ENCODE data around the gene TCAF2. TPM values are rescaled to one million over a fixed set of nuclear protein-coding genes. Genes with fewer than 3 reads are reported as not detected.
"Not testable (repeated sequence)": the region's sequence is repeated elsewhere in the genome, so short reads cannot be mapped to it uniquely, and the experiment has no call there.

TCAF2 gene
- not detected for polyA plus RNA-seq (2013, experiment 1 of 4)
- polyA plus RNA-seq (2013, experiment 2 of 4) = 0.07 TPM
- polyA plus RNA-seq (2013, experiment 3 of 4) = 0.05 TPM
- polyA plus RNA-seq (2013, experiment 4 of 4) = 0.08 TPM

DNA sequence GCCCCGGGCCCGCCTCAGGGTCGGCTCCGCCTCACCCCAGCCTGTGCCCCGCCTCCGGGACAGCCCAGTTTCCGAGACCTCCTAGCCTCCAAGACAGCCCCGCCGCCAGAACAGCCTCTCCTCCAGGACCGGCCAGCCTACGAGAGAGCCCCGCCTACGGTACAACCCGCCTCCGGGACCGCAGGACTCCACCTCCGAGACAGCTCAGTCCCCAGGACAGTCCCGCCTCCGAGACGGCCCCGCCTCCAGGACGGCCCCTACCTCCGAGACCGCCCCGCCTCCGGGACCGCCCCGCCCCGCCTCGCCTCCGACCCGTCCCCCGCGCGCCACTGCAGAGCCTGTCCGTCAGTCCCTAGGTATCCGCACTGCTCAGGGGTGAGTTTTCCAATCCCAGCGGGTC, at the start of gene TCAF2:
TSS of gene TCAF2 (plus strand) at position 329 of the 400 bp plus-strand sequence.
- H3K9me3 ChIP-seq (ENCODE audit: control insufficient read depth, low read length); H3K27me3 ChIP-seq (ENCODE audit: control insufficient read depth, insufficient read depth, low read length, poor library complexity, severe bottlenecking): not testable (repeated sequence)
- no CpG with 5 or more reads among the region's 38 CpGs for WGBS, 2 experiments

DNA sequence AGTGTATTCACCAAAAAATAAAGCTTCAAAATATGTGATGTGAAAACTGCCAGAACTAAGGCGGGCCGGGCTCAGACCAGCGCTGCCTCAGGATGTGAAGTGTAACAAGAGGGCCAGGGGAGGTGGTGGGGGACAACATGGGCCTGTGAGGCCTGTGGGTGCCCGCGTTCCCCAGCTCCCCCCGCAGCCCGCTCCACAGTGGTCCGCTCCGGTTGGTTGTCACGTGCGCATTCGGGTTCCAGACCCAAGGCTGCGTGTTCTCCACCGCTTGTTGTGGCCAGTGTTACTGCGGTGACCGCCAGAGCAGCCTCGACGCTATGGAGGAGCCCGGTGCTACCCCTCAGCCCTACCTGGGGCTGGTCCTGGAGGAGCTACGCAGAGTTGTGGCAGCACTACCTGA, 49.3 kb upstream of the TCAF2 start, which contains the start of gene CTAGE15:
TSS of gene CTAGE15 (plus strand) at position 301 of the 400 bp plus-strand sequence. CDS start at position 318, 17 bp downstream.
- not testable (repeated sequence) for H3K36me3 ChIP-seq (ENCODE audit: control insufficient read depth, insufficient read depth, low read length); H3K9me3 ChIP-seq (ENCODE audit: control insufficient read depth, low read length); H3K27me3 ChIP-seq (ENCODE audit: control insufficient read depth, insufficient read depth, low read length, poor library complexity, severe bottlenecking); H3K27ac ChIP-seq (ENCODE audit: insufficient read depth, low read depth, low read length, poor library complexity, severe bottlenecking); H3K4me3 ChIP-seq (ENCODE audit: insufficient read depth, low read depth, low read length); H3K4me1 ChIP-seq (ENCODE audit: control insufficient read depth, insufficient read depth, low read length)
- WGBS, 2 experiments = no CpG with 5 or more reads among the region's 20 CpGs

More for the DNA sequence above, at the start of gene TCAF2:
- H3K4me1 ChIP-seq (ENCODE audit: control insufficient read depth, insufficient read depth, low read length); H3K36me3 ChIP-seq (ENCODE audit: control insufficient read depth, insufficient read depth, low read length); H3K27ac ChIP-seq (ENCODE audit: insufficient read depth, low read depth, low read length, poor library complexity, severe bottlenecking); H3K4me3 ChIP-seq (ENCODE audit: insufficient read depth, low read depth, low read length): not testable (repeated sequence)

DNA sequence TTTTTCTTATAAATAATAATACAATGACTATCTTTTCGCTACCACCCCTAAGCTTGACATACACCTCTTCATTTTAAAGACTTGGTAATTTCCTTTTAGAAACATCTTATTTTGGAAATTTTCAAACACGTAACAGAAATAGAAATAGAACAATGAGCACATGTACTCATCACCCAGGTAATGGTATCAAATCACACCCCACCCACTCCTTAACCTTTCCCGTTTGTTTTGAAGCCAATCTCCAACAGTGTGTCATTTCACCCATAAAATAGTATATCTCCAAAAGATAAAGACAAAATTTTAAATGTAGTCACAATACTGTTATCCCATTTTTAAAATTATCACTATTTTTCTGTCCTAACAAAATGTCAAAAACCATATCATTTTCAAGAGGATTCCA, 32.6 kb upstream of the TCAF2 start:
- H3K27ac ChIP-seq (ENCODE audit: insufficient read depth, low read depth, low read length, poor library complexity, severe bottlenecking); H3K36me3 ChIP-seq (ENCODE audit: control insufficient read depth, insufficient read depth, low read length); H3K27me3 ChIP-seq (ENCODE audit: control insufficient read depth, insufficient read depth, low read length, poor library complexity, severe bottlenecking); H3K4me1 ChIP-seq (ENCODE audit: control insufficient read depth, insufficient read depth, low read length); H3K9me3 ChIP-seq (ENCODE audit: control insufficient read depth, low read length); H3K4me3 ChIP-seq (ENCODE audit: insufficient read depth, low read depth, low read length): not testable (repeated sequence)
- WGBS, 2 experiments = no CpG with 5 or more reads among the region's 3 CpGs

DNA sequence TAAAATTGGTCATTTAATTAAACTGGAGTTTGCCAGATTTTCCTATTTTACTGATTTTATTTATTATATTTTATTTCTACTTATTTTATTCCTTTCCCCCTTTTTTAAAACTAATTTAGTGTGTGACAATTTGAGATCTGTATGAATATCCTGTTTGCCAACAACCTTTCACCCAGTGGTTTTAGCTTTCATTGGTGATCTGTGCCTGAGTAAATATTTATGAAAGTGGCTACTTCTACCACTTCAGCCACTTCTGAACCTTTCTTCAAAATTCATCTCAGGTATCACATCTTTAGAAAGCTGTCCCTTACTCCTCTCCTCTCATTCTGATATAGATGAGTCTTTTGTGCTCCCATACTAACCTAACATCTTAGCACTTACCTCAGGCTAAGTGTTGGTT, 30.9 kb upstream of the TCAF2 start:
- not testable (repeated sequence) for H3K27me3 ChIP-seq (ENCODE audit: control insufficient read depth, insufficient read depth, low read length, poor library complexity, severe bottlenecking); H3K9me3 ChIP-seq (ENCODE audit: control insufficient read depth, low read length); H3K36me3 ChIP-seq (ENCODE audit: control insufficient read depth, insufficient read depth, low read length); H3K4me1 ChIP-seq (ENCODE audit: control insufficient read depth, insufficient read depth, low read length); H3K4me3 ChIP-seq (ENCODE audit: insufficient read depth, low read depth, low read length); H3K27ac ChIP-seq (ENCODE audit: insufficient read depth, low read depth, low read length, poor library complexity, severe bottlenecking)

DNA sequence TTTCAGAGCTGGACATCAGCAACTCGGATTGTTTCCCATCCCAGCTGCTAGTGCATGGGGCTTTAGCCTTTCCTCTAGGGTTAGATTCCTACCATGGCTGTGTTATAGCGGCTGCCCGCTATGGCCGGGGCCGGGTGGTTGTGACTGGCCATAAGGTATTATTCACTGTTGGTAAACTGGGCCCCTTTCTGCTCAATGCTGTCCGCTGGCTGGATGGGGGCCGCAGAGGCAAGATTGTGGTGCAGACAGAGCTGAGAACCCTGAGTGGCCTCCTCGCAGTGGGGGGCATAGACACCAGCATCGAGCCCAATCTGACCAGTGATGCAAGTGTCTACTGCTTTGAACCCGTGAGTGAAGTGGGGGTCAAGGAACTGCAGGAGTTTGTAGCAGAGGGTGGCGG, 22.7 kb upstream of the TCAF2 start:
- WGBS, 2 experiments = 92 to 100% methylated on average over 2 of the region's 11 CpGs
- H3K27me3 ChIP-seq (ENCODE audit: control insufficient read depth, insufficient read depth, low read length, poor library complexity, severe bottlenecking); H3K36me3 ChIP-seq (ENCODE audit: control insufficient read depth, insufficient read depth, low read length); H3K9me3 ChIP-seq (ENCODE audit: control insufficient read depth, low read length); H3K4me3 ChIP-seq (ENCODE audit: insufficient read depth, low read depth, low read length); H3K4me1 ChIP-seq (ENCODE audit: control insufficient read depth, insufficient read depth, low read length); H3K27ac ChIP-seq (ENCODE audit: insufficient read depth, low read depth, low read length, poor library complexity, severe bottlenecking): not testable (repeated sequence)

DNA sequence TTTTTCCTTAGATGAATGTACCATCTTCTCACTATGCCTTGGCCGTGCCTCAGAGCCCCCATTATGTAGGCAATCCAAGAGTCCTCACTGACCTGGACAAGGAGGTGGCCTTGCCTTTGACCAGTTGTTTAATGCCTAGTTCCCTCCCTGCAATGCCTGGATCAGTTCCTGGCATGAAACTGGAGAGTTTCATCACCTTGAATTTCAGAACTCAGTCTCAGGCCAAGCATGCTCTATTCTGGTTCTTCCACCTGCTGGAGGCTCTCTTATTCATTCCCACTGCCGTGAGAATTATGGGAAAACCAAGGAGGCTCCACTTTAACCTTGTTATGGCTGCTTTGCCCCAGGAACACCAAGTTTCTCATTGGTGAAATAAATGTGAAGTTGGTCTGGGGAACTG, 17.2 kb upstream of the TCAF2 start:
- not testable (repeated sequence) for H3K36me3 ChIP-seq (ENCODE audit: control insufficient read depth, insufficient read depth, low read length); H3K4me1 ChIP-seq (ENCODE audit: control insufficient read depth, insufficient read depth, low read length); H3K9me3 ChIP-seq (ENCODE audit: control insufficient read depth, low read length); H3K27ac ChIP-seq (ENCODE audit: insufficient read depth, low read depth, low read length, poor library complexity, severe bottlenecking); H3K27me3 ChIP-seq (ENCODE audit: control insufficient read depth, insufficient read depth, low read length, poor library complexity, severe bottlenecking); H3K4me3 ChIP-seq (ENCODE audit: insufficient read depth, low read depth, low read length)
- no CpG with 5 or more reads among the region's 2 CpGs for WGBS, 2 experiments

DNA sequence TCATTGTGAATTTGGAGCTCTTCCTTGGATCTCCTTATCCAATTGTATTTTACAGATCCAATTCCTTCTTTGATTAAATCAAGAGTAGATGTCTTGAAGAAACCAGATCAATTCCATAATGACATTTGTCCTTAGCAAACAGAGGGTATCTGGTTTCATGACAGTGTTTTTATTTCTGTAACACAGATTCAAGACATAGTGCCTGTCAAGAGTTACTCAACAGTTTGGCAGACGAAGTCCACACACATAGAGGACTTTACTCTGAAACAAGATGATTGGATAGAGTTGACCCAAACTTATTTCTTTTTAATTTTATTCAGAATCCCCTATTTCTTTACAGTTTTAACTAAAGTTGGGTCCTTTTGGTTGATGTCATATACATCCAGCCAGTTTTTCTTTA, 14.7 kb upstream of the TCAF2 start:
- H3K27ac ChIP-seq (ENCODE audit: insufficient read depth, low read depth, low read length, poor library complexity, severe bottlenecking); H3K4me1 ChIP-seq (ENCODE audit: control insufficient read depth, insufficient read depth, low read length); H3K27me3 ChIP-seq (ENCODE audit: control insufficient read depth, insufficient read depth, low read length, poor library complexity, severe bottlenecking); H3K9me3 ChIP-seq (ENCODE audit: control insufficient read depth, low read length); H3K36me3 ChIP-seq (ENCODE audit: control insufficient read depth, insufficient read depth, low read length); H3K4me3 ChIP-seq (ENCODE audit: insufficient read depth, low read depth, low read length): not testable (repeated sequence)
- WGBS, 2 experiments = no CpG with 5 or more reads among the region's 1 CpG

DNA sequence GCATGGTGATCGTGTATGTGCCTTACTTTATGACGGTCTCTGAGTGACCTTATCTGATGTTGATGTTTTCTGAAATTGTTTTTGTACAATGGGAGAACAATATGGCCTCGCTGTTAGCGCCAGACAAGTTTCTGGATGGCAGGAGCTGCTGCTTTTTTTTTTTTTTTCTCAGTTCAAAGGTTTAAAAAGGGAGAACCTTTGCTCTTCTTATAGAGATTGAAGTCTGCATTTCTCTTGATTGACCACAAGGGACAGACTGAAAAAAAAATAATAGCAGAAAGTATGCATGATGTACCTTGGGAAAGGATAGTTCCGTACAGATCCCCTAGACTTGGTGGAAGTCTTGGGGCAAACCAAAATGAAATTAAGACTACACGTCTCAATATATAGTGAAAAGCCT, 5.2 kb upstream of the TCAF2 start:
- H3K36me3 ChIP-seq (ENCODE audit: control insufficient read depth, insufficient read depth, low read length); H3K4me1 ChIP-seq (ENCODE audit: control insufficient read depth, insufficient read depth, low read length); H3K27ac ChIP-seq (ENCODE audit: insufficient read depth, low read depth, low read length, poor library complexity, severe bottlenecking); H3K4me3 ChIP-seq (ENCODE audit: insufficient read depth, low read depth, low read length); H3K27me3 ChIP-seq (ENCODE audit: control insufficient read depth, insufficient read depth, low read length, poor library complexity, severe bottlenecking); H3K9me3 ChIP-seq (ENCODE audit: control insufficient read depth, low read length): not testable (repeated sequence)
- WGBS, 2 experiments = 81 to 90% methylated on average over 2 of the region's 6 CpGs

DNA sequence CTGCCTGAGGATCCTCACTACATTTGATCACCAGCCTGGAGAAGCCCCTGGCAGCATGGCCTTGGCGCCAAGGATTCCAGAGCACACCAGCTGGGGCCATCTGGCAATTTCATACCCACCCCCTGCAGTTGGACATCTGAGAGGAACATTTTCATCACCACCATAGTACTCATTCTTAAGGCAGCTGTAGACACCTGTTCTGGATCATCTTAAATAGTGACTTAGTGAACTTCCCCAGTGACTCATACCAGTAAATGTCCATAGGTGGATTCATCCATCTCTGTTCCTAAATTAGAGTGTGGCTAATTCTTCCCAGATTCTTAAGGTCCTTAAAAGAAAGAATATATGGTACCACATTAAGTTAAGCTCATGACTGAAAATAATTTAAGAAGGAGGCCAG, 3.6 kb upstream of the TCAF2 start:
- not testable (repeated sequence) for H3K36me3 ChIP-seq (ENCODE audit: control insufficient read depth, insufficient read depth, low read length); H3K27me3 ChIP-seq (ENCODE audit: control insufficient read depth, insufficient read depth, low read length, poor library complexity, severe bottlenecking); H3K27ac ChIP-seq (ENCODE audit: insufficient read depth, low read depth, low read length, poor library complexity, severe bottlenecking); H3K4me1 ChIP-seq (ENCODE audit: control insufficient read depth, insufficient read depth, low read length); H3K9me3 ChIP-seq (ENCODE audit: control insufficient read depth, low read length); H3K4me3 ChIP-seq (ENCODE audit: insufficient read depth, low read depth, low read length)
- WGBS, 2 experiments = no CpG with 5 or more reads among the region's 1 CpG

DNA sequence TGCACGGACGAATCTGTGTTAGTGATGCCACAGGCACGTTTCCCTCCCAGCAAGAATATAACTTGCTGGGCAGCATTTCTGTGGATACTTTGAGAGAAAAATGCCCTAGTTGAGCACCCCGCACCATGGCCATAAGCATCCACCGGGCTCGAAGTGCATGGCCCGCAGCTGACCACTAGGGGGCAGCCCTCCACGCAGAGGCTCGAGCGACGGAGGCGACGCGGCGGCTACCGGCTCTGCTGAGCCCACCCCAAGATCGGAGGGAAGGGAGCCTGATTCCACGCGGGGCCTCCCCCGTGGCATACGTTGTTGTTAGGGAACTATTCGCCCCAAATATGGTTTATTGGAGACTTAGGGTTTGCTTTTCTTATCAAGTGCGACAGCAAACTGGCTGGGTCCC, 716 bp upstream of the TCAF2 start:
- H3K27me3 ChIP-seq (ENCODE audit: control insufficient read depth, insufficient read depth, low read length, poor library complexity, severe bottlenecking); H3K4me1 ChIP-seq (ENCODE audit: control insufficient read depth, insufficient read depth, low read length); H3K4me3 ChIP-seq (ENCODE audit: insufficient read depth, low read depth, low read length); H3K27ac ChIP-seq (ENCODE audit: insufficient read depth, low read depth, low read length, poor library complexity, severe bottlenecking); H3K36me3 ChIP-seq (ENCODE audit: control insufficient read depth, insufficient read depth, low read length); H3K9me3 ChIP-seq (ENCODE audit: control insufficient read depth, low read length): not testable (repeated sequence)
- WGBS, 2 experiments = no CpG with 5 or more reads among the region's 23 CpGs

DNA sequence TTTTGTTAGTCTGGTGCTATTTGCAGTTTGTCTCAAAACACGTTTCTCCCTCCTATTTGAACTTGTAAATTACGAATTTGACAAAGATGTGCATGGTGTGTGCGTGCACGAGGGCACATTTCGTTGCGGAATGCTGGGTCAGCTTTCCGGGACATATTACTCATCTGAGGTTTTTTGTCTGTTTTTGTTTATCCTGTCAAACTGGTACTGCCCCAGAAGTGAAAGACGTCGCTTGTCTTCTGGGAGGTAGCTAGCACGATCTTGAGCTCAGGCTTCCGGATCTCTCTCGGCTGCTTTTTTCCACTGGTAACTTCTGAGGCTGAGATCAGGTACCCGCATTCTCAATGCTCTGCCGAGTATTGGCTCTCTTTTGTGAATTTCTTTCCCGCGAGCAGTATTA, 401 bp downstream of the TCAF2 start:
- not testable (repeated sequence) for H3K27ac ChIP-seq (ENCODE audit: insufficient read depth, low read depth, low read length, poor library complexity, severe bottlenecking); H3K9me3 ChIP-seq (ENCODE audit: control insufficient read depth, low read length); H3K27me3 ChIP-seq (ENCODE audit: control insufficient read depth, insufficient read depth, low read length, poor library complexity, severe bottlenecking); H3K36me3 ChIP-seq (ENCODE audit: control insufficient read depth, insufficient read depth, low read length); H3K4me1 ChIP-seq (ENCODE audit: control insufficient read depth, insufficient read depth, low read length); H3K4me3 ChIP-seq (ENCODE audit: insufficient read depth, low read depth, low read length)
- no CpG with 5 or more reads among the region's 16 CpGs for WGBS, 2 experiments

Data from ectodermal cell (in vitro differentiated cells).